OCI-LY1 (cell line): ENCODE measurements around the gene KRT4.

Experiments used
- H2AFZ ChIP-seq: fragments of 200-600 bp; sonication (generic), shearing (Covaris generic); 2 replicates; pipeline ENCODE4 v1.6.0; 2014; ENCODE audit warnings: antibody characterized with exemption, mild to moderate bottlenecking, low read length
- H3F3A ChIP-seq: fragments of 200-600 bp; sonication (generic), shearing (Covaris generic); 2 replicates; pipeline ENCODE4 v1.6.0; 2014; ENCODE audit warnings: mild to moderate bottlenecking, antibody characterized with exemption, low read length, moderate library complexity; ENCODE audit not compliant: insufficient read depth
- H3K27ac ChIP-seq: fragments of 200-600 bp; sonication (generic); 2 replicates; pipeline ENCODE4 v1.5.1; 2014; ENCODE audit warnings: low read length, mixed run types, mild to moderate bottlenecking, low read depth; ENCODE audit not compliant: poor library complexity, severe bottlenecking
- H3K27me3 ChIP-seq: fragments of 200-600 bp; sonication (generic); 2 replicates; pipeline ENCODE4 v1.6.0; 2014; ENCODE audit warnings: antibody characterized with exemption, mild to moderate bottlenecking, low read length, moderate library complexity; ENCODE audit not compliant: insufficient read depth
- H3K36me3 ChIP-seq: fragments of 200-600 bp; sonication (generic); 2 replicates; pipeline ENCODE4 v1.6.1; 2014; ENCODE audit warnings: mild to moderate bottlenecking, antibody characterized with exemption, low read length, moderate library complexity, mixed read lengths; ENCODE audit not compliant: insufficient read depth
- H3K4me1 ChIP-seq: fragments of 200-600 bp; sonication (generic); 2 replicates; pipeline ENCODE4 v1.5.1; 2014; ENCODE audit warnings: mild to moderate bottlenecking, low read length, moderate library complexity; ENCODE audit not compliant: insufficient read depth, severe bottlenecking
- H3K4me2 ChIP-seq: fragments of 200-600 bp; sonication (generic), shearing (Covaris generic); 2 replicates; pipeline ENCODE4 v1.6.1; 2014; ENCODE audit warnings: low read length
- H3K4me3 ChIP-seq: fragments of 200-600 bp; sonication (generic); 2 replicates; pipeline ENCODE4 v1.5.1; 2014; ENCODE audit warnings: low read length, low read depth, mild to moderate bottlenecking, mixed read lengths; ENCODE audit not compliant: poor library complexity, severe bottlenecking
- H3K79me2 ChIP-seq: fragments of 200-600 bp; shearing (Covaris generic); 2 replicates; pipeline ENCODE4 v1.6.1; 2016; ENCODE audit warnings: mixed run types, low read length, mixed read lengths; ENCODE audit not compliant: insufficient read depth
- H3K9ac ChIP-seq: fragments of 200-600 bp; sonication (generic), shearing (Covaris generic); 2 replicates; pipeline ENCODE4 v1.6.1; 2014; ENCODE audit warnings: mild to moderate bottlenecking, low read length, mixed read lengths
- H3K9me2 ChIP-seq: fragments of 200-600 bp; sonication (generic), shearing (Covaris generic); 2 replicates; pipeline ENCODE4 v1.6.1; 2014; ENCODE audit warnings: low read depth, mild to moderate bottlenecking, low read length, mixed read lengths
- H3K9me3 ChIP-seq: fragments of 200-600 bp; shearing (Covaris generic); 2 replicates; pipeline ENCODE4 v1.6.1; 2014; ENCODE audit warnings: low read length, mixed read lengths
- H4K20me1 ChIP-seq: fragments of 200-600 bp; sonication (generic), shearing (Covaris generic); 2 replicates; pipeline ENCODE4 v1.6.0; 2016; ENCODE audit warnings: mild to moderate bottlenecking, low read length; ENCODE audit not compliant: insufficient read depth
- CTCF ChIP-seq: fragments of 200-600 bp; sonication (generic), shearing (Covaris generic); IDR thresholded peaks from 2 replicates; pipeline ENCODE4 v1.5.1; 2017; ENCODE audit warnings: mild to moderate bottlenecking, antibody characterized with exemption, low read length, moderate library complexity, mixed read lengths
- EZH2 ChIP-seq: fragments of 200-600 bp; sonication (generic), shearing (Covaris generic); IDR thresholded peaks from 2 replicates; pipeline ENCODE4 v1.8.0; 2017; ENCODE audit warnings: borderline replicate concordance, mixed run types, mild to moderate bottlenecking, antibody characterized with exemption, low read length, moderate library complexity, mixed read lengths

The KRT4 gene

GRCh38 chr12:52800259-52800917 lies 13.5 kb downstream of the KRT4 start:
- no peaks in the 10 kb centered on the region for H3K79me2 ChIP-seq
- no peak for TF ChIP-seq EZH2
- no peak for TF ChIP-seq CTCF
- no peaks in the 10 kb centered on the region for H3K9me2 ChIP-seq
- H3K4me1 ChIP-seq = no peaks in the 10 kb centered on the region
- no peak overlapping the region for H3K4me2 ChIP-seq
- no peak overlapping the region for H3K9ac ChIP-seq
- H3K36me3 ChIP-seq = no peaks in the 10 kb centered on the region
- H3K27ac ChIP-seq = no peak overlapping the region
- H4K20me1 ChIP-seq = no peaks in the 10 kb centered on the region
- no peak overlapping the region for H3K4me3 ChIP-seq
- no peaks in the 10 kb centered on the region for H3F3A ChIP-seq
- H2AFZ ChIP-seq = no peak overlapping the region
- no peaks in the 10 kb centered on the region for H3K9me3 ChIP-seq
- peaks cover 5% of the 10 kb centered on the region; the same call in 1 of the 2 replicates for H3K27me3 ChIP-seq

- Histone ChIP-seq H3K4me3 (no peak overlapping the region), H3K27ac (no peak overlapping the region), H3K27me3 (peaks cover 5% of the 10 kb centered on the region; the same call in 1 of the 2 replicates), H4K20me1 (no peaks in the 10 kb centered on the region), H3F3A (no peaks in the 10 kb centered on the region), H3K4me1 (no peaks in the 10 kb centered on the region), H3K9ac (no peak overlapping the region), H3K79me2 (no peaks in the 10 kb centered on the region), H3K9me3 (no peaks in the 10 kb centered on the region), H3K9me2 (no peaks in the 10 kb centered on the region), H3K36me3 (no peaks in the 10 kb centered on the region), H2AFZ (no peak overlapping the region), H3K4me2 (no peak overlapping the region)
- TF ChIP-seq EZH2 = no peak
- TF ChIP-seq CTCF = no peak
Observed at GRCh38 chr12:52799505-52800211, 14.3 kb downstream of the KRT4 start.

GRCh38 chr12:52798671-52799504 lies 15.0 kb downstream of the KRT4 start:
- no peak overlapping the region for H3K9ac ChIP-seq
- no peak overlapping the region for H3K4me3 ChIP-seq
- H3K4me2 ChIP-seq = no peak overlapping the region
- no peak for TF ChIP-seq EZH2
- no peak for TF ChIP-seq CTCF
- no peak overlapping the region for H2AFZ ChIP-seq
- no peaks in the 10 kb centered on the region for H4K20me1 ChIP-seq
- no peaks in the 10 kb centered on the region for H3K9me3 ChIP-seq
- H3F3A ChIP-seq = no peaks in the 10 kb centered on the region
- H3K27ac ChIP-seq = no peak overlapping the region
- no peaks in the 10 kb centered on the region for H3K79me2 ChIP-seq
- H3K9me2 ChIP-seq = no peaks in the 10 kb centered on the region
- H3K27me3 ChIP-seq = peaks cover 5% of the 10 kb centered on the region; the same call in 1 of the 2 replicates
- H3K36me3 ChIP-seq = no peaks in the 10 kb centered on the region
- H3K4me1 ChIP-seq = no peaks in the 10 kb centered on the region
